GM23338 (cell line): Measurements from ENCODE around the gene ALDOA. TPM values are rescaled to one million over a fixed set of nuclear protein-coding genes. Genes with fewer than 3 reads are reported as not detected.

Experiments
- ATAC-seq: fragments of 200-7000 bp; cut with Tn5 transposase; 3 replicates; pipeline ENCODE4 v1.9.1; 2020
- DNase-seq: peaks from one replicate; pipeline ENCODE4 v3.0.0-alpha.2; 2015; ENCODE audit warnings: low spot score
- H2AFZ ChIP-seq: fragments of 200-600 bp; sonication (generic); 2 replicates; pipeline ENCODE4 v1.8.0; 2016; ENCODE audit warnings: antibody characterized with exemption, mild to moderate bottlenecking, moderate library complexity
- H3F3A ChIP-seq: fragments of 200-600 bp; sonication (generic); replicated peaks from 2 replicates; pipeline ENCODE4 v1.8.0; 2017; ENCODE audit warnings: antibody characterized with exemption, mixed run types, low read depth
- H3K27ac ChIP-seq: fragments of 200-600 bp; sonication (generic); 2 replicates; pipeline ENCODE4 v1.6.1; 2016; ENCODE audit warnings: low read depth
- H3K27me3 ChIP-seq: fragments of 200-600 bp; sonication (generic); 2 replicates; pipeline ENCODE4 v1.8.0; 2016; ENCODE audit warnings: mild to moderate bottlenecking, mixed run types, moderate library complexity; ENCODE audit not compliant: insufficient read depth
- H3K36me3 ChIP-seq: fragments of 200-600 bp; sonication (generic); 2 replicates; pipeline ENCODE4 v1.8.0; 2016; ENCODE audit warnings: mild to moderate bottlenecking; ENCODE audit not compliant: insufficient read depth
- H3K4me1 ChIP-seq: fragments of 200-600 bp; sonication (generic); 2 replicates; pipeline ENCODE4 v1.8.0; 2016; ENCODE audit warnings: mild to moderate bottlenecking, moderate library complexity; ENCODE audit not compliant: insufficient read depth
- H3K4me2 ChIP-seq: fragments of 200-600 bp; sonication (generic); 2 replicates; pipeline ENCODE4 v1.7.1; 2017; ENCODE audit warnings: mixed run types
- H3K4me3 ChIP-seq: fragments of 200-600 bp; sonication (generic); 2 replicates; pipeline ENCODE4 v1.6.1; 2016; ENCODE audit warnings: mixed run types
- H3K79me2 ChIP-seq: fragments of 200-600 bp; sonication (generic); replicated peaks from 2 replicates; pipeline ENCODE4 v1.8.0; 2017; ENCODE audit warnings: mild to moderate bottlenecking; ENCODE audit not compliant: insufficient read depth
- H3K9me2 ChIP-seq: fragments of 200-600 bp; sonication (generic); 2 replicates; pipeline ENCODE4 v1.8.0; 2017; ENCODE audit not compliant: insufficient read depth
- H4K20me1 ChIP-seq: fragments of 200-600 bp; sonication (generic); replicated peaks from 2 replicates; pipeline ENCODE4 v1.8.0; 2017; ENCODE audit warnings: mild to moderate bottlenecking; ENCODE audit not compliant: insufficient read depth
- H3K27ac Mint-ChIP-seq: 2 replicates; pipeline ENCODE4 v1.8.0; 2020; ENCODE audit warnings: inconsistent platforms, mild to moderate bottlenecking, moderate library complexity, mixed read lengths
- H3K27me3 Mint-ChIP-seq: 3 replicates; pipeline ENCODE4 v1.8.0; 2022; ENCODE audit warnings: low read depth, mild to moderate bottlenecking, moderate library complexity, mixed read lengths, inconsistent platforms; ENCODE audit not compliant: insufficient read depth, poor library complexity
- H3K36me3 Mint-ChIP-seq: 3 replicates; pipeline ENCODE4 v1.8.0; 2021; ENCODE audit warnings: low read depth, mild to moderate bottlenecking, inconsistent platforms, moderate library complexity, mixed read lengths
- H3K4me1 Mint-ChIP-seq: 3 replicates; pipeline ENCODE4 v1.8.0; 2020; ENCODE audit warnings: mild to moderate bottlenecking, inconsistent platforms, mixed read lengths
- H3K4me3 Mint-ChIP-seq: 3 replicates; pipeline ENCODE4 v1.8.0; 2021; ENCODE audit warnings: moderate library complexity, mild to moderate bottlenecking, inconsistent platforms, mixed read lengths
- H3K9me3 Mint-ChIP-seq: 3 replicates; pipeline ENCODE4 v1.8.0; 2020; ENCODE audit warnings: moderate library complexity, mild to moderate bottlenecking, inconsistent platforms, mixed read lengths
- CREB1 ChIP-seq: fragments of 250-450 bp; sonication (Bioruptor Pico); IDR thresholded peaks from 2 replicates; pipeline ENCODE4 v1.5.0; 2020; ENCODE audit warnings: low read depth, mild to moderate bottlenecking, moderate library complexity
- CTCF ChIP-seq, 2 experiments: fragments of 200-600 bp in 1 of 2; sonication (generic) in 1 of 2; conservative IDR thresholded peaks; 2 replicates each; pipeline versions ENCODE4 v1.5.1 to v1.6.1; 2016 to 2017; ENCODE audit warnings: antibody characterized with exemption in 2 of 2, low read depth in 2 of 2, mild to moderate bottlenecking in 2 of 2, moderate library complexity in 1 of 2
- ETS1 ChIP-seq: IDR thresholded peaks from 2 replicates; pipeline ENCODE4 v1.6.1; 2016; ENCODE audit warnings: antibody characterized with exemption
- EZH2 ChIP-seq: fragments of 200-600 bp; sonication (generic); IDR thresholded peaks from one replicate; pipeline ENCODE4 v1.8.0; 2017; ENCODE audit warnings: antibody characterized with exemption, mild to moderate bottlenecking, low read depth; ENCODE audit not compliant: unreplicated experiment
- EZH2phosphoT487 ChIP-seq: fragments of 200-600 bp; sonication (generic); IDR thresholded peaks from one replicate; pipeline ENCODE4 v1.8.1; 2018; ENCODE audit warnings: antibody characterized with exemption; ENCODE audit not compliant: unreplicated experiment
- JUNB ChIP-seq: IDR thresholded peaks from one replicate; pipeline ENCODE4 v1.6.1; 2016; ENCODE audit warnings: antibody characterized with exemption; ENCODE audit not compliant: unreplicated experiment
- NANOG ChIP-seq: IDR thresholded peaks from 2 replicates; pipeline ENCODE4 v1.6.1; 2016; ENCODE audit warnings: antibody characterized with exemption, borderline replicate concordance
- POLR2AphosphoS5 ChIP-seq: IDR thresholded peaks from 2 replicates; pipeline ENCODE4 v1.6.1; 2016; ENCODE audit warnings: antibody characterized with exemption, low read depth
- REST ChIP-seq: IDR thresholded peaks from one replicate; pipeline ENCODE4 v1.6.1; 2018; ENCODE audit warnings: antibody characterized with exemption; ENCODE audit not compliant: unreplicated experiment
- STAT1 ChIP-seq: IDR thresholded peaks from one replicate; pipeline ENCODE4 v1.6.1; 2016; ENCODE audit warnings: antibody characterized with exemption; ENCODE audit not compliant: unreplicated experiment
- ZNF114 ChIP-seq: fragments of 250-450 bp; sonication (Bioruptor Pico); IDR thresholded peaks from 2 replicates; pipeline ENCODE4 v1.5.0; 2020; ENCODE audit warnings: mild to moderate bottlenecking, moderate library complexity
- ZNF331 ChIP-seq: fragments of 250-450 bp; sonication (Bioruptor Pico); IDR thresholded peaks from 2 replicates; pipeline ENCODE4 v1.5.0; 2020; ENCODE audit warnings: low read depth, mild to moderate bottlenecking, moderate library complexity
- ZNF462 ChIP-seq: fragments of 250-450 bp; sonication (Bioruptor Pico); IDR thresholded peaks from 2 replicates; pipeline ENCODE4 v1.5.0; 2020; ENCODE audit warnings: mild to moderate bottlenecking, moderate library complexity
- polyA plus RNA-seq: library from polyadenylated mRNA; unstranded; fragments of >200 nt; fragmentation: Nextera tagmentation; extraction: Ambion mirVana; gene quantifications from 2 replicates; pipeline ENCODE4 v1.2.1, GENCODE V29; 2016
- total RNA-seq: library from RNA; depleted of rRNA; stranded (reverse); fragments of >200 nt; shearing (Covaris generic); gene quantifications from 2 replicates; pipeline ENCODE4 v1.2.3, GENCODE V29; 2014

ALDOA gene
- total and polyA plus RNA-seq, 2 experiments from 2014 or later = 1,054 to 1,306 TPM

- H3K27me3 ChIP-seq = no peaks in the 10 kb centered on the region
- ATAC-seq = no peak
- H2AFZ ChIP-seq = no peak within 1 kb of the TSS
- Mint-ChIP-seq H3K4me1 (peaks cover 6% of the 10 kb centered on the region), H3K9me3 (no peaks in the 10 kb centered on the region; the same call in 2 of the 3 replicates), H3K36me3 (peaks cover 3% of the 10 kb centered on the region; the same call in 2 of the 3 replicates), H3K27ac (no peak within 1 kb of the TSS), H3K27me3 (peaks cover 12% of the 10 kb centered on the region), H3K4me3 (no peak within 1 kb of the TSS)
- H3K4me3 ChIP-seq = no peak within 1 kb of the TSS
- no peaks in the 10 kb centered on the region for H3K4me1 ChIP-seq
- 0 out of 2 replicates have a peak, but pooled peaks cover 4% of the 10 kb centered on the region for H3F3A ChIP-seq
- H3K27ac ChIP-seq = no peak within 1 kb of the TSS
- no peaks in the 10 kb centered on the region for H3K79me2 ChIP-seq
- no peaks in the 10 kb centered on the region for H4K20me1 ChIP-seq
- no peaks in the 10 kb centered on the region for H3K36me3 ChIP-seq
- H3K9me2 ChIP-seq = no peaks in the 10 kb centered on the region
- no peak for TF ChIP-seq REST
- no peak for TF ChIP-seq ETS1
- TF ChIP-seq ZNF114 = no peak
- TF ChIP-seq ZNF331 (CRISPR knock-in tag) = no peak
- TF ChIP-seq POLR2AphosphoS5 = no peak
- no peak for TF ChIP-seq EZH2phosphoT487
- no peak for TF ChIP-seq STAT1
- TF ChIP-seq CTCF (conservative IDR thresholded peaks at IDR 0.05; ENCODE audit: low read depth in 2 of 2) = no peak
- no peak for TF ChIP-seq JUNB
- no peak for TF ChIP-seq NANOG
- no peak for TF ChIP-seq CREB1
- no peak for TF ChIP-seq EZH2
- TF ChIP-seq ZNF462 (CRISPR knock-in tag) = no peak
- DNase-seq = no peak
- H3K4me2 ChIP-seq = no peak within 1 kb of the TSS
Measured at GRCh38 chr16:30022887-30023286, 42.7 kb upstream of the ALDOA start, which contains the start of gene C16orf92. Gene C16orf92, plus strand, starts transcription at chr16:30023198. Its CDS starts 143 bp downstream, at chr16:30023341.
